PC-3 (cell line): Measurements from ENCODE around the gene POU2F1. TPM values are rescaled to one million over a fixed set of nuclear protein-coding genes. Genes with fewer than 3 reads are reported as not detected.

ENCODE experiments used
- ATAC-seq: fragments of 200-7000 bp; cut with Tn5 transposase; 2 replicates; pipeline ENCODE4 v1.9.1; 2020; ENCODE audit warnings: mild to moderate bottlenecking, moderate library complexity
- BruUV-seq: library from RNA; stranded (reverse); fragments of 400-500 nt; replicated peaks from 2 replicates; lab custom pipeline; 2021; lab: Mats Ljungman, UMichigan
- CTCF ChIA-PET: fragments of 300-600 bp; sonication (Branson Sonifier 250); formaldehyde crosslinking; loops from one replicate; lab custom pipeline; 2022; ENCODE audit warnings: antibody characterized with exemption; lab: Charles Lee
- POLR2A ChIA-PET: fragments of 300-600 bp; sonication (Branson Sonifier 250); formaldehyde crosslinking; loops from one replicate; lab custom pipeline; 2022; ENCODE audit warnings: antibody characterized with exemption; ENCODE audit not compliant: unreplicated experiment; lab: Charles Lee
- DNase-seq: peaks from one replicate; pipeline ENCODE4 v3.0.0-alpha.2; 2015
- H2AFZ ChIP-seq: fragments of 300-600 bp; sonication (generic); 2 replicates; pipeline ENCODE4 v1.6.0; 2016; ENCODE audit warnings: antibody characterized with exemption, low read length
- H3F3A ChIP-seq: fragments of 300-600 bp; sonication (generic); one replicate; pipeline ENCODE4 v1.6.0; 2017; ENCODE audit warnings: antibody characterized with exemption, low read length, control low read depth, mild to moderate bottlenecking; ENCODE audit not compliant: unreplicated experiment
- H3K27ac ChIP-seq: fragments of 300-600 bp; sonication (generic); 2 replicates; pipeline ENCODE4 v1.5.1; 2016; ENCODE audit warnings: mild to moderate bottlenecking, low read length
- H3K27me3 ChIP-seq: fragments of 300-600 bp; sonication (generic); 2 replicates; pipeline ENCODE4 v1.6.1; 2016; ENCODE audit warnings: low read length, mixed read lengths
- H3K36me3 ChIP-seq: fragments of 300-600 bp; sonication (generic); 2 replicates; pipeline ENCODE4 v1.6.1; 2016; ENCODE audit warnings: low read depth, mixed run types, low read length, mixed read lengths
- H3K4me1 ChIP-seq: fragments of 300-600 bp; sonication (generic); 2 replicates; pipeline ENCODE4 v1.5.1; 2016; ENCODE audit warnings: low read length; ENCODE audit not compliant: insufficient read depth
- H3K4me2 ChIP-seq: fragments of 300-600 bp; sonication (generic); 2 replicates; pipeline ENCODE4 v1.6.0; 2016; ENCODE audit warnings: low read length
- H3K4me3 ChIP-seq: fragments of 300-600 bp; sonication (generic); 2 replicates; pipeline ENCODE4 v1.5.1; 2016; ENCODE audit warnings: mild to moderate bottlenecking, low read length, mixed read lengths
- H3K79me2 ChIP-seq: fragments of 300-600 bp; sonication (generic); 2 replicates; pipeline ENCODE4 v1.6.1; 2017; ENCODE audit warnings: low read length, mixed read lengths
- H3K9ac ChIP-seq: fragments of 300-600 bp; sonication (generic); 2 replicates; pipeline ENCODE4 v1.6.0; 2016; ENCODE audit warnings: mild to moderate bottlenecking, low read length
- H3K9me2 ChIP-seq: fragments of 300-600 bp; sonication (generic); replicated peaks from 2 replicates; pipeline ENCODE4 v1.6.1; 2016; ENCODE audit warnings: mixed run types, low read length, mixed read lengths
- H3K9me3 ChIP-seq: fragments of 300-600 bp; sonication (generic); 2 replicates; pipeline ENCODE4 v1.6.1; 2016; ENCODE audit warnings: low read length, mixed read lengths
- H4K20me1 ChIP-seq: fragments of 300-600 bp; sonication (generic); 2 replicates; pipeline ENCODE4 v1.6.1; 2016; ENCODE audit warnings: low read length, mixed read lengths
- CTCF ChIP-seq: fragments of 300-600 bp; sonication (generic); conservative IDR thresholded peaks from 2 replicates; pipeline ENCODE4 v1.5.1; 2017; ENCODE audit warnings: antibody characterized with exemption, low read depth, mild to moderate bottlenecking, low read length
- EZH2 ChIP-seq: fragments of 300-600 bp; sonication (generic); IDR thresholded peaks from one replicate; pipeline ENCODE4 v1.6.1; 2017; ENCODE audit warnings: antibody characterized with exemption, mild to moderate bottlenecking, low read length; ENCODE audit not compliant: unreplicated experiment
- EZH2phosphoT487 ChIP-seq: fragments of 300-600 bp; sonication (generic); IDR thresholded peaks from 2 replicates; pipeline ENCODE4 v1.6.1; 2018; ENCODE audit warnings: mild to moderate bottlenecking, antibody characterized with exemption, low read length, borderline replicate concordance
- intact Hi-C: fragments of 100-400 bp; cut with micrococcal nuclease; formaldehyde crosslinking; loops from 2 replicates; pipeline ENCODE4 v1.9.0; 2023
- total RNA-seq: library from RNA; depleted of rRNA; stranded (reverse); fragments of >200 nt; gene quantifications from 2 replicates; pipeline ENCODE4 v1.2.3, GENCODE V29; 2014

Gene POU2F1
- total RNA-seq, 1 experiment from 2014 or later = 8.7 TPM

- Histone ChIP-seq H3K27me3 (no peaks in the 10 kb centered on the region; the same call in 1 of the 2 replicates), H3K27ac (no peak overlapping the region), H3F3A (no peaks in the 10 kb centered on the region), H2AFZ (peak overlapping the region; percentile 99), H3K9me3 (no peaks in the 10 kb centered on the region), H3K79me2 (no peaks in the 10 kb centered on the region), H3K36me3 (no peaks in the 10 kb centered on the region), H4K20me1 (no peaks in the 10 kb centered on the region), H3K4me2 (peak overlapping the region; percentile 99), H3K9ac (peak overlapping the region; percentile 73), H3K9me2 (no peaks in the 10 kb centered on the region), H3K4me1 (peaks cover 6% of the 10 kb centered on the region; the same call in 1 of the 2 replicates), H3K4me3 (peak overlapping the region; percentile 89)
- peak; percentile 21 for DNase-seq
- TF ChIP-seq EZH2phosphoT487 (no peak), CTCF (no peak), EZH2 (no peak)
- POLR2A ChIA-PET = no interaction called here
- intact Hi-C loops = loop anchor here (2.0 kb wide), 1 partner anchor 77 kb away; no protein-coding TSS in a partner anchor
- BruUV-seq = no TSS peak
- peak; percentile 62 for ATAC-seq
- CTCF ChIA-PET = interaction anchor here (1.3 kb wide), 1 partner anchor 77 kb away, joined by 8 read pairs; no protein-coding TSS in a partner anchor
Observed at GRCh38 chr1:167455786-167456446, 235.2 kb downstream of the POU2F1 start.

- Histone ChIP-seq H3F3A (no peaks in the 10 kb centered on the region), H3K4me2 (peak overlapping the region; percentile 99; the same call in 1 of the 2 replicates), H2AFZ (no peak overlapping the region; the same call in 1 of the 2 replicates), H3K36me3 (no peaks in the 10 kb centered on the region), H3K27me3 (no peaks in the 10 kb centered on the region; the same call in 1 of the 2 replicates), H3K27ac (no peak overlapping the region), H3K4me1 (peaks cover 6% of the 10 kb centered on the region; the same call in 1 of the 2 replicates), H3K9ac (no peak overlapping the region), H3K79me2 (no peaks in the 10 kb centered on the region), H4K20me1 (no peaks in the 10 kb centered on the region), H3K9me2 (no peaks in the 10 kb centered on the region), H3K9me3 (no peaks in the 10 kb centered on the region), H3K4me3 (no peak overlapping the region; the same call in 1 of the 2 replicates)
- DNase-seq = no peak
- TF ChIP-seq CTCF (no peak), EZH2phosphoT487 (no peak), EZH2 (no peak)
- CTCF ChIA-PET = interaction anchor here (1.3 kb wide), 1 partner anchor 77 kb away, joined by 8 read pairs; no protein-coding TSS in a partner anchor
- intact Hi-C loops = no loop called here
- TSS peak; percentile 44 for BruUV-seq
- ATAC-seq = no peak
- POLR2A ChIA-PET = no interaction called here
Observed at GRCh38 chr1:167456524-167456923, 235.8 kb downstream of the POU2F1 start.

- no peak overlapping the region for H3K27ac ChIP-seq
- CTCF ChIA-PET = interaction anchor here (1.3 kb wide), 1 partner anchor 76 kb away, joined by 8 read pairs; no protein-coding TSS in a partner anchor
- no peaks in the 10 kb centered on the region for H3K9me2 ChIP-seq
- TF ChIP-seq EZH2phosphoT487 (no peak), CTCF (no peak)
- no peak overlapping the region for H3K4me2 ChIP-seq
- H4K20me1 ChIP-seq = no peaks in the 10 kb centered on the region
- H3K4me3 ChIP-seq = no peak overlapping the region
- H2AFZ ChIP-seq = no peak overlapping the region
- H3K36me3 ChIP-seq = no peaks in the 10 kb centered on the region
- H3K27me3 ChIP-seq = no peaks in the 10 kb centered on the region; the same call in 1 of the 2 replicates
- POLR2A ChIA-PET = interaction anchor here (0.7 kb wide), 1 partner anchor 170 kb away, joined by 3 read pairs; no protein-coding TSS in a partner anchor
- H3K79me2 ChIP-seq = no peaks in the 10 kb centered on the region
- H3K9ac ChIP-seq = no peak overlapping the region
- H3K9me3 ChIP-seq = no peaks in the 10 kb centered on the region
- DNase-seq = no peak
- H3F3A ChIP-seq = no peaks in the 10 kb centered on the region
- intact Hi-C loops = no loop called here
- ATAC-seq = no peak
- peaks cover 6% of the 10 kb centered on the region; the same call in 1 of the 2 replicates for H3K4me1 ChIP-seq
- BruUV-seq = no TSS peak
Observed at GRCh38 chr1:167456926-167457325, 236.2 kb downstream of the POU2F1 start.
